GM11168 (cell line): ENCODE data around the gene ENDOU.

Experiments
- in situ Hi-C: fragments of 300-500 bp; cut with MboI; formaldehyde crosslinking; loops from one replicate; pipeline ENCODE4 v1.12.0; 2022; ENCODE audit warnings: low sequenced_read_pairs; ENCODE audit not compliant: unreplicated experiment

The ENDOU gene

DNA sequence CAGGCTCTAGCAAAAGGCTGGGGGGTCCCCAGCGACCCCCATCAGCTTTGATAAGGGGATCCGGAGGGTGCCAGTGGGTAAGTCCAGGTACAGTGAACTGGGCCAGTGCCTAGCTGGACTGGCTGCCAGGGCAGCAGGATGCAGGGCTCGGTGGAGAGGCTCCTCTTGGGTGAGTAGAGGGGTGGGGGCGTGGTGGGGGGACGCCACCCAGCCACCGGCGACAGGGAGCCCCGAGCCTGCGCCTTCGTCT is 33.2 kb upstream of the ENDOU start:
- in situ Hi-C loops, result no loop called here

GRCh38 chr12:47757840-47758583 is 32.7 kb upstream of the ENDOU start:
- in situ Hi-C loops, result no loop called here

- in situ Hi-C loops, result no loop called here
Observed at GRCh38 chr12:47757364-47757839, 32.1 kb upstream of the ENDOU start.

DNA sequence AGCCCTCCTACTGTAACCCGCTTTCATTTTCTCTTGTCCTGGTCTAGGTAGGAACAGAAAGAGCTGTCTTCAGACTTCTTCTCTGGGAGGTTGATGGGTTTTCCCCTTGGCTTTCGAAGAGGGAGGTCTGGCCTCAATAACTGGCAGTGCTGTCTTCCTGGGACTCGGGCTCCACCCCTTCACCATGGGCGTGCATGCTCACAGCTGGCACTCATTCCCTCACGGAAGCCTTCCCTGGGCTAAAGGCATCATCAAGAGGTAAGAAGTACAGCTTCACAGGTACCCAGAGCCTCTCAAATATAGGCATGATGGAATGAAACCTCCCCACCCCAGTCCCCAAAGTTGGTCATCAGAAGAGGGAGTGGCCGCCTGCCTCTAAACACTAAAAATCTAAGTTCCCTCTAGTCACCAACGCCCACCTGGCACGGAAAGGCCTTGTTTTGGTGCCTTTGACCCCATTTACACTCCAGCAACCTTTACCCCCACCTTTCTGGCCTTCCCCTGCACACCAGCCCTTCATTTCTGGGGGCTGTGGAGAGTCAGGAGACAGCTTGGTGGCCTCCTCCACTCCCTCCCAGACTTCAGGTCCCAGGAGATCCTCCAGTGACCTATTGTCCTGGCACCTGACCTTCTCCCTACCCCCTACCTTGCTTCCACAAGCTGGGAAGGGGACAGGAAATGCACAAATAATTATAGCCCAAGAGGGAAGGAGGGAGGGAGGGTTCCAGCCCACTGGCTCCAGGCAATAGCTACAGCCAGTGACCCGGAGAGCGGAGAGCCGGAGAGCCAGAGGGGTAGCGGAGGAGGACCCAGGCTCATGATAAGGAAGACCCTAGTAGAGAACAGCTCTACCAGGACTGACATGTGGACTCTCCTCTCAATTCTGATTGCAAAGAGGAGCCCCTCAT is 30.6 kb upstream of the ENDOU start:
- in situ Hi-C loops, result no loop called here

DNA sequence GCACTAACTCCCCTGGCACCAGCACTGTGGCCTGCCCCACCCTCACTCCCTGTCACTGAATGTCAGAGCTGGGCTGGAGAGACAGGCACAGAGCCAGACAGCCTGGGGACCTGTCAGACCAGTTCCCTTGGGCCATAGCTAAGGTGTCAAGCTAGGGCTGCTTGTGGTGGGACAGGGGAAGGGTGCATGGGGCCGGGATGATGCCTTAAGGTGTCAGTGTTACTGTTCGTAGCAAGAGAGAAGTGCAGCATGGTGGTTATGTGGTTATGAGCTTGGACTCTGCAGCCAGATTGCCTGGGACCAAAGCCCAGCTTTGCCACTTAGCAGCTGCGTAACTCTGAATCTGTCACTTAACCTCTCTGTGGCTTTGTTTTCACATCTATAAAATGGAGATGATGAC is 29.6 kb upstream of the ENDOU start:
- in situ Hi-C loops, result no loop called here

DNA sequence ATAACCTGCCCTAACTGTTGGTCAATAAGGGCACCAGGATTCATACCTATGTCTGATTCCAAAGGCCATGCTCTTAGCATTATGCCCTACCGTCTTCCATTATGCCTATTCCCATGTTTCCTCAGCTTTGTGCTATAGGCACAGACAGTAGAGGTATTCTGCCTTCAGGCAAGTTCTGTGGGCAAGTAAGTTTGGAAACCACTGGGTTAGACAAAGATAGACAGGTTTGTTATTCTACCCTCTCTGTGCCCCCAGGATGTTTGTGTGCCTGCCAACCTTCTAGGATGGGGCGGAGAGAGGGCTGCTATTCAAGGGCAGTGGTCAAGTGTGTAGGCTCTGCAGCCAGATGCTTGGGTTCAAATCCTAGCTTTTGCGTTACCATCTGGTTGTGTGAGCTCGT is 28.8 kb upstream of the ENDOU start:
- in situ Hi-C loops, result no loop called here

- in situ Hi-C loops, result no loop called here
Observed at GRCh38 chr12:47753021-47754001, 28.0 kb upstream of the ENDOU start.

DNA sequence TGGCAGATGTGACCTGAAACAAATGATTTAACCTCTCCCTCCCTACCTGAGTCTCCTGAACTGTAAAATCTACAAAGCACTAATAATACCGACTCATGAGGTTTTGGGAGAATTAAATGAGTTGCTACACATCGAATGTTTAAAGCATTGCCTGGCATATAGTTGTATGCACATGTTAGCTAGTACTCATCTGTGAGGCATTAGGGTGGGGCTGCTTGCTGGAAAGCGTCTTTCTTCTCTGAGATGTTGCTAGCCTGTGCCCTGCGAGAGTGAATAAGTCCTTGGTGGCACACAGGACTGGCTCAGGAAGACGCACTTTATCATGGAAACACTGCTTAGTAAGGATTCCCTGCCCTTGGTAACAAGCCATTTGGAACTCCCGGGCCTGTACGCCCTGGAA is 27.3 kb upstream of the ENDOU start:
- in situ Hi-C loops, result no loop called here

DNA sequence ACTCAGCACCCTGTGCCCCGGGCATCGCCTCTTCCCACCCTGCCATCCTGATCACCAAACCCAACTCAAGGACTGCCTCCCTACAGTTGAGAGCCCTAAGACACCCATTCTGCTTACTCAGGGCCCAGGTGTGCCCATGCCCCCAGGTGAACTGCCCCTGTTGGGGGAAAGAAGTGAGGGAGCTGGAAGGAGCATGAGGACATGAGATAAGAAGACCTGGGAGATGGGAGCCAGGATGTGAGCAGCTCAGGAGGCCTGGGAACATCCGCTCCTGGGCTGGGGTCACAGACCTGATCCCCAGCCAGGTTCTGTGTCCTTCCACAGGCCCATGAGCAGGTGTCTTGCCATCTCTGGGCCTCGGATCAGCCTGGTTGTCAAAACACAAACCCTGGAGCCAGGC is 26.8 kb upstream of the ENDOU start:
- in situ Hi-C loops, result no loop called here

DNA sequence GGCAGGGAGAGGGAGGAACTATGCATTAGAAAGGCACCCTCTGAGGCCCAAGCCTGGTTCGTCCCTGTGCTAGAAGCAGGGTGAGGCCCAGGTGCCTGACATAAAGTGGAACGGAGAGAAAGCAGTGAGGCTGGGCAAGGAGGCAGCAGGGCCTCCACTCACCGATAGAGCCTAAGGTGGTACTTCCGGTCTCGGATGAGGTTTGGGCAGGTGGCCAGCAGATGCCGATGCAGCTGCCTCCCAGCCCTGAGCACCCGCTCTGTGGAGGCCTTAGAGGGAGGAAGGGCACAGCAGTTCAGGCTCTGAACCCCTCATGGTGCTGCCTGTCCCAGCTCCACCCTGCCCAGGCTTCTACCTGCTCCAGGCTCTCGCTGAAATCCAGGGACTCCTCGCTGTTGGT is 26.3 kb upstream of the ENDOU start:
- in situ Hi-C loops, result no loop called here

DNA sequence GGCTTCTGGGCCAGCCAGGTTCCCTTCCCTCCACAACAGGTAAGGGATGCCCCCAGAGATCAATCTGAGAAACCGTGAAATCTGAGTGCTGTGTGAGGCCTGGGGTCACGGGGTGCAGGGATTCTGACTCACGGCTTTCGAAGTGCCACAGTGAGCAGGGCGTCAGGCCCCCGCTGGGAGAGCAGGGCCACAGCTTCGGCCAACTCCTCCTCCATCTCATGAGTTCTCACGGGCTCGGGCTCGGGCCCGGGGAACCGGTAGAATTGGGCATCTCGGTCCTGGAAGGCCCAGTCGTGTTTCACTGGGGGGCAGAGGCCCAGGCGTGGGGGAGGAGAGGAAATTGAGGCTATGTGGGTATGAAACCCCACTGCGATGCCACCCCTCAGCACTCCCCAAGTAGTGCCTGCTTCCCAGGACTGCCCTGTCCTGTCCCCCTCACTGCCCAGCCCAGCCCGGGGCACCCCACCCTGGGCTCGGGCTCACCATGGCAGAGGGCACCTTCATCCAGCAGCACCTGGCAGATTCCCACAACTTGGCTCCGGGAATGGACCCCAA is 25.7 kb upstream of the ENDOU start:
- in situ Hi-C loops, result no loop called here

- in situ Hi-C loops, result no loop called here
Observed at GRCh38 chr12:47750229-47750798, 25.0 kb upstream of the ENDOU start.

GRCh38 chr12:47748899-47749298 is 23.6 kb upstream of the ENDOU start:
- in situ Hi-C loops, result no loop called here

DNA sequence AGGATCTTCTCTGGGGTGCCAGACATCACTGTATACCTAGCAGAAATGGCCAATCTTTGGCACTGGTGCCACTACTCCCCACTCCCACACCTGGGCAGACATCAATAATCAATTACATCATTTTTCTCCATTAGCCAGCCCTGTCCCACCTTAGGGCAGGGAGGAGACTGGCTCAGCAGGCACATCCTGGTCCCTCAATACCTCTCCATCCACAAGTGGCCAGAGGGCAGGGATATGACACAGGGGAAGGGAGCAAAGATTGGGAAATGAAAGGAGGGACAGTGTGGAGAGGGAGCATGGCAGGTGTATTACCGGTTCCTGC is 23.2 kb upstream of the ENDOU start:
- in situ Hi-C loops, result no loop called here

DNA sequence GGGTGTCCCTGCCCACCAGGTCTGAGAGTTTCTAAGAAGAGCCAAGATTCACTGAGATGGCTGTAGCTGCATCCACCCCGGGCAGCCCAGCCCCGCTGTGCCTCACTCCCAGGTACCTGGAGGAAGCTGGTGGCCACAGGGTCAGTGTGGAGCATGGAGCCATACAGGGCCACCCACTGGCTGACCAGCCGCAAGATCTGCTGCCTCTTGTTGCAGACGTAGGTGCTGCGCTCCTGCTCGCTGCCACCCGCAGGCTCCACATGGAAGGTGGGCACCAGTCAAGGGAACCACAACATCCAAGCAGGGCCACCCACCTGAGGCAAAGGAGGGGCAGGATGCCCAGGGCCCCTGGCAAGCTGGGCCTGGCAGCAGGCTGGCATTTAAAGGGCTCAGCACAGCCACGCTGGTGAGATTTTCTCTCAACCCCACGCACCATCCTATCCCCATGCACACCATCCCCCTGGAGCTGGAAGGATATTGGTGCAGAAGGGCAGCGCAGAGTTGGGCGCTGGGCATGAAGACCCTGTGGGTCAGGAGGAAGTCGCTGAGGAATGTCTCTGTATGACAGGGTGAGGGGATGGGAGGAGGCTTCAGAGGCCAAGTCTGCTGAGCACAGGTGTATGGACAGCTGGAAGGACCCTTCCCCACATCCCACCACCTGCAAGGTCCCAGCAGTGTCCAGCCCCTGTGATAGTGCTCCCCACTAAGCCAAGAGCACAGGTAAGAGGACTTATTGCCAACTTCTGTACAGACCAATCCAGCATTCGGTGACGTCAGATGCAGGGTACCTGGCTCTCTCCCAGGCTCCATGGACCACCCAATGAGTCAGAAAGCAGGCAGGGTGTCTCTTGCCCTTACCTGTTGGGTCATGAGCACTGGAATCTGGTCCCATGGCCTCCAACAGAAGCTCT is 22.6 kb upstream of the ENDOU start:
- in situ Hi-C loops, result no loop called here

DNA sequence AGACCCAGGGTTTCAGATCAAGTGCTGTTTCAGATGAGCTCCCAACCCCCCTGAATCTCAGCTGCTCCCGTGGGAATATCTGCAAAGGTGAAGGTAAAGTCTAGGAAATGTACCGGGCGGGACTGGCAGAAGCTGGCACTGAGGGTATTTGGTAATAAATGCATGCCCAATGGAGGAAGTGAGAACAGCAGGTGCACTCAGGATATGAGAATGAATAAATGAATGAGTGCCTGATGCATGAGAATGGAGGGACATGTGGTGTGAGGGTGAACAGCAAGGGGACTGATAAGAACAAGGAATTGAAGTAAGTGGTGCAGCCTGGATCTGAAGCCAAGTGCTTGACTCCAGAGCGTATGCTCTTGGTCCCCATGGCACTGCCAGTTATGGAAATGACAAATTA is 21.8 kb upstream of the ENDOU start:
- in situ Hi-C loops, result no loop called here

DNA sequence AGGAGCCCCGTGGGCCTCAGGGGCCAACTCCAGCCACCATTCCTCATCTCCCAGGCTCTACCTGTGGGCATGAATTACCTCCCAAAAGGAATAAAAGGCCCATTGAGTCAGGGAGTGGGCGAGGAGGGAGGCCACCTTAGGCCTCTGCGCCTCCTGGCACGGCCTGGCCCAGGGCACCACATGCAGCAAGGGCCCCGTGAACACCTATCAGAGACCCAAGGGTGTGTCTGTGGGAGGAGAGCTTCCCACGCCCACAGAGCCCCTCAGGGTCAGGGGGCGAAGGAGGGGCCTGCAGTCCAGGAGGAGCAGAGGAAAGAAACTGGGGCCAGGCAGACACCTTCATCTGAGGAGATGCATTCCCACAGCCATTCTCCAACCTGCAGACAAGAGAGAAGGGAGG is 21.2 kb upstream of the ENDOU start:
- in situ Hi-C loops, result no loop called here

- in situ Hi-C loops, result no loop called here
Observed at GRCh38 chr12:47746073-47746472, 20.8 kb upstream of the ENDOU start.

DNA sequence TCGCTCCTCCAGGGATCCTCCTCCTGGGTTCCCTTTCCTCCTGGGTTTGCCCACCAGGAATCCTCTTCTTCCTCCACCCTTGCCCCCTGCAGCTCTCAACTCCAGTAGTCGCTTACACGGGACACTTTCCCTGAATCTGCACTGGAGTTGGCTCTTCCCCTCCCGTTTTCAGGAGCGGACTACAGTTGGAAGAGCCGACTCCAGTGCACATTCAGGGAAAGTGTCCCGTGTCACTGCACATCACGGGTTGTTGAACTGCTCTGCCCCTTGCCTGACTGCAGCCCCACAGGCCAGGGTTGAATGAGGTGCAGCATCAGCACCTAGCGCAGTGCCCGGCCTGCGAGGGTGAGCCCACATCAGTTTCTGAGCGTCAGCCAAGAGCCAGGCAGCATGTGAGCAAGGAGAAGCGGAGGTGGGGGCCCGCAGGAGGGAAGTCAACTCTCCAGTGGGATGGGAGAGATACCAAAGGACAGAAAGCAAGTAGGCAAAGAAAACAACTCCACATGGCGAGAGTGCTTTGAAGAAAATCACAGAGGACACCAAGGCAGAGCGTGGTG is 20.3 kb upstream of the ENDOU start:
- in situ Hi-C loops, result no loop called here
